WERI-Rb-1 (cell line): Measurements from ENCODE around the gene CAMK4.
A peak's percentile ranks its signal among the peaks of the same experiment; 100 is the strongest.

Source experiments
- DNase-seq: peaks from one replicate; pipeline ENCODE4 v3.0.0-alpha.2; 2020
- H3K27ac ChIP-seq: fragments of 250-450 bp; sonication (Bioruptor Pico); 2 replicates; pipeline ENCODE4 v1.5.1; 2020; ENCODE audit warnings: mild to moderate bottlenecking, moderate library complexity
- H3K27me3 ChIP-seq: fragments of 250-450 bp; sonication (Bioruptor Pico); 2 replicates; pipeline ENCODE4 v1.5.1; 2021; ENCODE audit warnings: mild to moderate bottlenecking, low read depth, moderate library complexity; ENCODE audit not compliant: insufficient read depth, severe bottlenecking
- H3K36me3 ChIP-seq: fragments of 250-450 bp; sonication (Bioruptor Pico); 2 replicates; pipeline ENCODE4 v1.5.1; 2020; ENCODE audit warnings: mild to moderate bottlenecking, moderate library complexity
- H3K4me3 ChIP-seq: 2 replicates; pipeline ENCODE4 v1.5.1; 2011; ENCODE audit warnings: low read depth, mild to moderate bottlenecking, control low read depth, low read length
- H3K9me3 ChIP-seq: fragments of 250-450 bp; sonication (Bioruptor Pico); 2 replicates; pipeline ENCODE4 v1.5.1; 2021; ENCODE audit warnings: mild to moderate bottlenecking, moderate library complexity; ENCODE audit not compliant: severe bottlenecking
- TF ChIP-seq, protein P1 (sequence below): IDR thresholded peaks from 2 replicates; pipeline ENCODE4 v1.5.1; 2011; ENCODE audit warnings: low read depth, mild to moderate bottlenecking, control low read depth, inconsistent platforms, low read length

Gene CAMK4

DNA sequence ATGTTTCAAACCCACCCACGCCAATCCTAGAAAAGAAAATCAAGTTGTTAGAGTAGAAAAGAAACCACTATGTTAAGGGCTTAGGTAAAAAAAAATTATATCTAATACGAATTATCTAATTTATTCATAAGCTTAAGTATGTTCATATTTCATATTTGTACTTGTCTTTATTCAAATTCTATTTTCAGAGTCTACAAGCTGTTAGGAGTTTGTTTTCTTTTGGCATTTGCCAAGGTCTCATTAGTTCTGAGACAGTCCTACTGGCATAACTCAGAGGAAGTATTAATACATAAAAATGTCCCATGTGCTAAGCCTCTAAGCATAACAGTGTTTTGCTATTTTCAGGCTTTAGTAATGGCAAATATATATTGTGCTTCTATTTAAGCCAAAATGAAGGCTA, 230.6 kb downstream of the CAMK4 start:
- Histone ChIP-seq H3K4me3 (no peak overlapping the region), H3K36me3 (no peaks in the 10 kb centered on the region), H3K9me3 (no peaks in the 10 kb centered on the region), H3K27ac (peak overlapping the region; percentile 78), H3K27me3 (no peaks in the 10 kb centered on the region)
- TF ChIP-seq, protein P1, sequence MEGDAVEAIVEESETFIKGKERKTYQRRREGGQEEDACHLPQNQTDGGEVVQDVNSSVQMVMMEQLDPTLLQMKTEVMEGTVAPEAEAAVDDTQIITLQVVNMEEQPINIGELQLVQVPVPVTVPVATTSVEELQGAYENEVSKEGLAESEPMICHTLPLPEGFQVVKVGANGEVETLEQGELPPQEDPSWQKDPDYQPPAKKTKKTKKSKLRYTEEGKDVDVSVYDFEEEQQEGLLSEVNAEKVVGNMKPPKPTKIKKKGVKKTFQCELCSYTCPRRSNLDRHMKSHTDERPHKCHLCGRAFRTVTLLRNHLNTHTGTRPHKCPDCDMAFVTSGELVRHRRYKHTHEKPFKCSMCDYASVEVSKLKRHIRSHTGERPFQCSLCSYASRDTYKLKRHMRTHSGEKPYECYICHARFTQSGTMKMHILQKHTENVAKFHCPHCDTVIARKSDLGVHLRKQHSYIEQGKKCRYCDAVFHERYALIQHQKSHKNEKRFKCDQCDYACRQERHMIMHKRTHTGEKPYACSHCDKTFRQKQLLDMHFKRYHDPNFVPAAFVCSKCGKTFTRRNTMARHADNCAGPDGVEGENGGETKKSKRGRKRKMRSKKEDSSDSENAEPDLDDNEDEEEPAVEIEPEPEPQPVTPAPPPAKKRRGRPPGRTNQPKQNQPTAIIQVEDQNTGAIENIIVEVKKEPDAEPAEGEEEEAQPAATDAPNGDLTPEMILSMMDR = no peak
- DNase-seq = no peak

DNA sequence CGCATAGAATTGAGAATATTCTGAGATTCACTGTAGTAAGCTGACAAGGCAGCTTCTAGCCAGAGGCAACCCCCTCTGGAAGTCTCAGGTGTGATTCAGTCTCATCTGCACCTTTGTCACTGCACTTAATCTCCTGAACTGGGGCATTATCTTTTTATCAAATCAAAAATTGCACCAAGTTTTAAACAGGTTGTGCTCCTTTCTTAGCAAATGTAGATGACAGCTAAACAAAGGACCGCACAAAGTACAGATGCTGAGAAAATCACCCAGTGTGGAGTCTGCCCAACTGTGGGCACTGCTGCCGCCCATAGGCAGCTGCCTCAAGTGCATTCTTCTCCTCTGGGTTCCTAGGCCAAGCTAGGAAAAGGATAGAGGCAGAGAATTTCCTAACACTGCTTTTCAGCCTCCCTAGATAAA, 237.1 kb downstream of the CAMK4 start:
- H3K9me3 ChIP-seq = no peaks in the 10 kb centered on the region
- TF ChIP-seq, protein P1 = peak; percentile 67
- H3K27me3 ChIP-seq = no peaks in the 10 kb centered on the region
- H3K4me3 ChIP-seq = no peak overlapping the region
- peak; percentile 35 for DNase-seq
- H3K36me3 ChIP-seq = no peaks in the 10 kb centered on the region
- H3K27ac ChIP-seq = no peak overlapping the region; the same call in 1 of the 2 replicates

DNA sequence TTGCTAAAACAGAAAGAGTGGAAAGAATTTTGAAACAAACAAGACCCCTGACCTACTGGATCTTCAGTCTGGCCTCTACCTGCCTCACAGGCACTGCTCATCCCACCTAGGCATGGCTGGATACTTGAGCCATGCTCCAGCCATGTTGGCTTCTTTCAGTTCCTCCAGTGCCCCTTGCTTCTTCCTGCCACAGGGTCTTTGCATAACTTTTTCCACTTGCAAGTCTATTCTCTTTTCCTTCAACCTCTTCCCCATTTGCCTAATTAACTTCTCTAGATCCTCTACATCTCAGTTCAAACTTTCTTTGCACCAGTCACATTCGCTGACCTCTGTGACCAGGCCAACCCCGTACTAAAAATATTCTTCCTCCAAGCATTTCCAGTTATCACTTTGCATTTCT, 237.8 kb downstream of the CAMK4 start:
- TF ChIP-seq, protein P1 = no peak
- Histone ChIP-seq H3K9me3 (no peaks in the 10 kb centered on the region), H3K36me3 (no peaks in the 10 kb centered on the region), H3K4me3 (no peak overlapping the region), H3K27ac (no peak overlapping the region), H3K27me3 (no peaks in the 10 kb centered on the region)
- DNase-seq = no peak

DNA sequence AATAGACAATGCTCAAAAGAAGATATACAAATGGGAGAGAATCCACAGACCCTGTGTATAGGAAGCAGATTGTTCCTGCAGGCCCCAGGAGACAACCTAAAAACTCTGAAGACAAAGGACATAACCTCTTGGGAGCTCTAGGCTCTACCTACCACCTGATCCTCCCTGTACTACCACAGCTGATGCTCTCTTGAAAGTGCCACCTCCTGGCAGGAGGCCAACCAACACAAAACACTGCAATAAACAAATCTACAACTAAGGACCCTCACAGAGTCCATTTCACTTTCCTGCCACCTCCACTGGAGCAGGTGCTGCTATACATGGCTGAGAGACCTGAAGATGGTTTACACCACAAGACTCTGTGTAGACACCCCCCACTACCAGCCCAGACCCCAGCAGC, 239.1 kb downstream of the CAMK4 start:
- Histone ChIP-seq H3K9me3 (no peaks in the 10 kb centered on the region), H3K36me3 (no peaks in the 10 kb centered on the region), H3K27me3 (no peaks in the 10 kb centered on the region), H3K27ac (no peak overlapping the region), H3K4me3 (no peak overlapping the region)
- TF ChIP-seq, protein P1 = no peak
- no peak for DNase-seq

DNA sequence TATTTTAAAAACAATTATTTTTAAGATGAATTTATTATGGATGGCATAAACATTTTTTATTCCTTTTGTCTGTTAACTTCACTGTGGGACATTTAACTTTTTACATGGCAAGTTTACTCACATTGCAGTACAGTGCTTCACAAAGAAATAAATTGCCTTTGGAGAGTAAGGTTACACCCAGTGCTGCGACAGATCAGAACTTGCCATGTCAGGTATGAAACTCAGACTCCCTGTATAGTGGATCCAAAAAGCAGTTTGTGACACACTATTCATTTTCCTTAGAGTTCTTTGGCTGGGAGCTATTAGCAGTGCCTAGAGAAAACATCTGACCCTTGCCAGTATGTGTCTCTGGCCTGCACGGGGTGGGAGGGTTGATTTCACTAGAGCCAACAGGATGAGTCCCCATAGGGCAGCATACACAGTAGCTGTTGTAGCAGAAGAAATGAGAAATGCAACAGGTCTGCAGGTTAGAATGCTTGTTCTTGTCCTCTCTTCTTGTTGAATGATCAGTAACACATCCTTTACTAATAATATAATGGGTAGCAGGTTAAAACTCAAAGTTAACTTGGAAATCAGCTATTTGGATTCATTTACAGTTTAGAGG, 245.2 kb downstream of the CAMK4 start:
- no peak for DNase-seq
- TF ChIP-seq, protein P1 = no peak
- Histone ChIP-seq H3K27me3 (no peaks in the 10 kb centered on the region), H3K27ac (no peak overlapping the region), H3K9me3 (no peaks in the 10 kb centered on the region), H3K4me3 (no peak overlapping the region), H3K36me3 (no peaks in the 10 kb centered on the region)

DNA sequence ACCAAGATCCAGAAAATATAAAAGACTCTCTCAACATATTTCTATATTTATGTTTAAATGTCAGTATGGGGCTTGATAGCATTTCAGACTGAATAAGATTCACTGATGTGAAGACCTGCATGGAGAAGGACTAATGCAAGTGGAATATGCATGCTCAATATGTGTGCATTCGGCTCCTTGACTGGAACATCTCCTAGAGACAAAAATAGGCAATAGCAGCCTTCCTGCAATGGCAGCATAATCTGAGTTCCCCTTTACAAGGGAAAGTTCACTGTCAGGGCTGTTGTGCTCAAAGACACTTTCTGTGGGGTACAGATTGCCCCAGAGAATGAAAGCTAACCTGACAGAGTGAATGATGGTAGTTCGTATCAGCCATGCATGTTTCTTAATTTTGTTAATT, 245.7 kb downstream of the CAMK4 start:
- DNase-seq = no peak
- TF ChIP-seq, protein P1 = peak; percentile 39
- Histone ChIP-seq H3K27me3 (no peaks in the 10 kb centered on the region), H3K4me3 (no peak overlapping the region), H3K27ac (no peak overlapping the region), H3K36me3 (no peaks in the 10 kb centered on the region), H3K9me3 (no peaks in the 10 kb centered on the region)
